ENCODE data around the gene BTRC. TPM values are rescaled to one million over a fixed set of nuclear protein-coding genes. Genes with fewer than 3 reads are reported as not detected.

BTRC gene
- total RNA-seq, 1 donor = 17.3 TPM

DNA sequence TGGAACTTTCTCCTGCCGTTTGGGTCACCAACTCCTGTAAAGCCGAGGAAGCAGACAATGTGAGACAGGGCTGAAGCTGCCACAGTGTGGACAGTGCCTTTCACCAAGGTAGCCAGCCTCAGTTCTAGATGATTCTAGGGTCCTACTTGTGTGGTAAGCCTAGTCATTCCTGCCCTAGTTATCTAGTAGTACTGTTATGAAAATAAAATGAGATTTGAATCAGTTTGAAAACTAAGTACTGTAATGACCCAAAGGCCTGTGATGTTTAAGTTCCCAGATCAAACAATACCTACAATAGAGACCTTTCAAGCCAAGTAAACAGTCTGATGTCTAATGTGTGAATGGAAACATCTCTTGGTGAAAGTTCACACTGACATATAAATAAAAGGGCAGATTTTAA is 197.0 kb downstream of the BTRC start:
- no peak overlapping the region for H3K4me3 ChIP-seq (ENCODE audit: low read depth, low read length)
- TF ChIP-seq, protein P1, sequence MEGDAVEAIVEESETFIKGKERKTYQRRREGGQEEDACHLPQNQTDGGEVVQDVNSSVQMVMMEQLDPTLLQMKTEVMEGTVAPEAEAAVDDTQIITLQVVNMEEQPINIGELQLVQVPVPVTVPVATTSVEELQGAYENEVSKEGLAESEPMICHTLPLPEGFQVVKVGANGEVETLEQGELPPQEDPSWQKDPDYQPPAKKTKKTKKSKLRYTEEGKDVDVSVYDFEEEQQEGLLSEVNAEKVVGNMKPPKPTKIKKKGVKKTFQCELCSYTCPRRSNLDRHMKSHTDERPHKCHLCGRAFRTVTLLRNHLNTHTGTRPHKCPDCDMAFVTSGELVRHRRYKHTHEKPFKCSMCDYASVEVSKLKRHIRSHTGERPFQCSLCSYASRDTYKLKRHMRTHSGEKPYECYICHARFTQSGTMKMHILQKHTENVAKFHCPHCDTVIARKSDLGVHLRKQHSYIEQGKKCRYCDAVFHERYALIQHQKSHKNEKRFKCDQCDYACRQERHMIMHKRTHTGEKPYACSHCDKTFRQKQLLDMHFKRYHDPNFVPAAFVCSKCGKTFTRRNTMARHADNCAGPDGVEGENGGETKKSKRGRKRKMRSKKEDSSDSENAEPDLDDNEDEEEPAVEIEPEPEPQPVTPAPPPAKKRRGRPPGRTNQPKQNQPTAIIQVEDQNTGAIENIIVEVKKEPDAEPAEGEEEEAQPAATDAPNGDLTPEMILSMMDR (IDR thresholded peaks at IDR 0.05; ENCODE audit: insufficient read depth, low read depth, low read length) = no peak
- no peak for DNase-seq (ENCODE audit: low read depth)

DNA sequence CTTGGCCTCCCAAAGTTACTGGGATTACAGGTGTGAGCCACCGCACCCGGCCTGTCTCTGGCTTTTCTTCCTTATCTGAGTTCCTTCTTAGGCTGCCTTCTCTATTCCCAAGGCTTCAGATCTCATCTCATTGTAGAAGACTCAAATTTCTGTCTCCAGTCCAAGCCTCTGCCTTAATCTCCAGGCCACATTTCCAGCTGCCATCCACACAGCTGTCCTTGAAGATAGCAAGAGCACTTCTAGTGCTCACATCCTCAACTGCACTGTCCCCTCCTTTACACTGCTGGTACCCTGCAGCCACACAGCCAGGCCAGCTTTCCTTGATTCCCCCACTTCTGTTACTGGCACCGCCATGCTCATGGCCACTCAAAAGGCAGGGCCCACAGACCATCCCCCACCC is 198.5 kb downstream of the BTRC start:
- DNase-seq (ENCODE audit: low read depth) = no peak
- H3K4me3 ChIP-seq (ENCODE audit: low read depth, low read length) = no peak overlapping the region
- TF ChIP-seq, protein P1 (IDR thresholded peaks at IDR 0.05; ENCODE audit: insufficient read depth, low read depth, low read length) = no peak

DNA sequence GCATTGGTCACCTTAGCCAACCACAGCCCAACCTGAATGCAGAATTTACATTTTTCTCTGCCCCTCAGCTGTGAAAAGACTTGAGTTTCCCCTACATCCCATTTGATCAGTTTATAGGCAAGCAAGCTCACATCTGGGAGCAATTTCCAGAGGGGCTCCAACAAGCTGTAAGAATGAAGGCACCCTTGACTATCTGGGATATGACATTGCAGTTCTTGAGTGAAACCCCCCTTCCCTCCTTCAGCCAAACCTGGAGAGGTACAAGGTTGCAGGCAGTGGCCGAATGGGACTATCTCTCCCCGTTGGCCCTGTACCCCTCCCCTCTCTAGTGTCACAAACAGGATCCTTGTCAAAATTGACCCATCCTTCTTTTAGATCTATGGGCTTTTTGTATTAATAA is 203.6 kb downstream of the BTRC start:
- no peak overlapping the region for H3K4me3 ChIP-seq (ENCODE audit: low read depth, low read length)

DNA sequence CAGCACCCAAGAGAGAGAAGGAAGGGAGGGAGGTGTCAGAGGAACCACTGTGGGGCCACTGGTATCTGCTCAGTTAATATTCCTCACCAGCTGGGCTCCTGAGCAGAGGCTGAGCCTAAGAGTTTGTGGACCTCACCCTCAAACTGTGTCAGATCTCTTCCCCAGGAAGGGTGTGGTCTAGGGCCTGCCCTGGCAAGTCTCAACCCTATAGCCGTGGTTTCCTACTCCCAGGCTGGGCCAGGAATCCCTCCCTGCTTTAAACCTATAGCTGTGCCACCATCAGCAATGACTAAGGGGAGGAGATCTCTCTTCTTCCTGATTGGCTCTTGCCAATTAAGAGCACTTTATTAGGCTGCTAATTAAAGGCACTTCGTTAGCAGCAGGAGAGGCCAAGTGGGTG is 204.2 kb downstream of the BTRC start:
- no peak overlapping the region for H3K4me3 ChIP-seq (ENCODE audit: low read depth, low read length)
- no peak for DNase-seq (ENCODE audit: low read depth)
- TF ChIP-seq, protein P1 (IDR thresholded peaks at IDR 0.05; ENCODE audit: insufficient read depth, low read depth, low read length) = no peak

More for the DNA sequence above, 203.6 kb downstream of the BTRC start:
- TF ChIP-seq, protein P1 (IDR thresholded peaks at IDR 0.05; ENCODE audit: insufficient read depth, low read depth, low read length) = no peak
- no peak for DNase-seq (ENCODE audit: low read depth)

DNA sequence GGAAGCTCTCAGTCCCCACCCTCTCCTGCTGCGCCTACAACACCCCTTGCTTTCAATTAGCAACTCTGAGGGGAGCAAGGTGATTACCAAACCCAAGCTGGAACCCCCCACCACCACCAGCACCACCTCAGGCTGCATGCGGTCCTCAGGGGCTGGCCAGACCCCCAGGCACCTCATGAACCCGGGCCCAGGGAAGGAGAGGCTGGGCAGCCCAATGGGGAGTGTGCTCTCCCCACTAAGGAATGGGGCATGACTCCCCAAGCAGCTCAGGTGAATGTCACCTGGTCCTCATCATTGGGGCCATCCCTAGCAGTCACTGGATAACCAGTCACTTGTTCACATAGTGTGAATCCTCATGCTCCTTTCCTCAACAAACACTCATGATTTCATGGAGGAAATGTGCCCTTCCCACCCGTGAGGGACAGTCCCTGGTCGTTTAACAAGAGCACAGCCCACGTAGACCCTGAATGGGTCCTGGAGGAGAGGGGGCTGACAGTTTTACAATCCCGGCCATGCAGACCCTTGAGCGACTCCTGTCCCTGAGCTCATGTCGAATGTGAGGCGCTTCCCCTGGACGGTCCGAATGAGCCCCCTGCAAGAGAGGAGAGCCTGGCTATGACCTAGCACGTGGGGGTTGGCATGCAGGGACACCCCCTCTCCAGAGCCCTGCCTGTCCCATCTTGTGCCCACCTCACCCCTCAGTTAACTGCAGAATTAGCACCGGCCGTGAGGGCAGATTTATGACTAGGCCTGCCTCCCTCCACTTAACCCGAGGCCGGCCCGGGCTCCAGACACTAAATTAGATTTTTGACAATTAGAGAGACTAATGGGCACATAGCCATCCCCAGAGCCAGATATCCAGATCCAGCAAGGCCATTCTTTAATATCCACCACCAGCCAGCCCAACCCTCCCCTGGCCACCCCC is 205.0 kb downstream of the BTRC start:
- H3K4me3 ChIP-seq (ENCODE audit: low read depth, low read length) = no peak overlapping the region
- DNase-seq (ENCODE audit: low read depth) = no peak
- TF ChIP-seq, protein P1 (IDR thresholded peaks at IDR 0.05; ENCODE audit: insufficient read depth, low read depth, low read length) = no peak

DNA sequence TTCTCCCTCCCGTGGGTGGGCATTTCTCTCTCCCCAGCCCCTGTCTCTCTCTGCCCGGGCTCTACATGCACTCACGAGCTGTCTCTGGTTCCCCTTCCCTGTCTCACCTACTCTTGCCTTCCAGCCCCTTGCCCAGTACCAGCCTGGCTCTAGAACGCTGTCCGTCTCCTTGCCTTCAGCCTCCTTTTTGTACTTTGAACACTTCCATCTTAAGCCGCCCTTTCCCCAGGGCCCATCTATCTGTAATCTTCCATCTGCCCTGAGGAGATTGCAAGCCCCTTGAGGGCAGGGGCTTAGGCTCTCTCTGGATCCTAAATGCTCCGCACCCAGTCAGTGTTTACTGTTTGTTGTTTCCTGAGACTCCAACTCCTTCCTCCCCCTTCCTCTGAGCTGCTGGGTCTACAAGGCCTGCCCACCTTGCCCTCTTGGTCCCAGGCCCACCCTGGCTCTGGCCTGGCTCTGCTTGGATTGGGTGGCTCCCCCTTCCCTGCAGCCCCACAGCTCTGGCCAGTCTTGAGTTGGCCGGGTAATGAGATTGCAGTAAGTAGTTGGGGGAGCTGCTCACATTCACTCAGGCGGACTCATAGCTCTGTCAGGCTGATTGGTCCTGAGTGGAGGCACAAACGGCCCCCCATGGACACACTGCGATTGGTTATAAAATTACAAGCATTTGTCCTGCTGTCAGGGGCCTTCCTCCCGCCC is 205.8 kb downstream of the BTRC start:
- TF ChIP-seq, protein P1 (IDR thresholded peaks at IDR 0.05; ENCODE audit: insufficient read depth, low read depth, low read length) = no peak
- no peak overlapping the region for H3K4me3 ChIP-seq (ENCODE audit: low read depth, low read length)
- DNase-seq (ENCODE audit: low read depth) = no peak
